ENCODE data around the gene HTR2A. TPM values are rescaled to one million over a fixed set of nuclear protein-coding genes. Genes with fewer than 3 reads are reported as not detected.

The HTR2A gene
- total and polyA plus RNA-seq, 12 donors, result 0.03 to 0.38 (median 0.04) TPM; not detected in 9

DNA sequence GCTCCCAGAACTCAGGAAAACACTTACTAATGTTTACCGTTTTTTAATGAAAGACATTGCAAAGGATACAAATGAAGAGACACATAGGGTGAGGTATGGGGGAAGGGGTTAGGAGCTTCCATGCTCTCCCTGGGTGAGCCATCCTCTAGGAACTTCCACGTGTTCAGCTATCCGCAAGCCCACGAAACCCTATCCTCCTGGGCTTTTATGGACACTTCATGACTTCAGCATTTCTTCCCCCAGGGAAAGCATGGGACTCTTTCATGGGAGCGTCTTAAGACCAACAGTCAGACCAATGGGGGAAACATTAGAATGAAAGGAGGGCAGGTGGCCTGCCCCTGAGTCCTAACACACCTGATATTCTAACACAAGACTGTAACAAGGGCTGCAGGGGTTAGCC lies 93.3 kb downstream of the HTR2A start:
- no peak overlapping the region for H3K27ac ChIP-seq
- no peak for ATAC-seq
- H3K27me3 ChIP-seq, result peaks cover 0 to 4% (median 0%) of the 10 kb centered on the region in 7 donors
- H3K4me1 ChIP-seq, result no peaks in the 10 kb centered on the region
- intact Hi-C loops (cut with DNase I), result no loop called here
- H3K9me3 ChIP-seq, result no peaks in the 10 kb centered on the region
- no peak for DNase-seq
- WGBS, 2 donors, result 91 to 93% methylated on average over 5 of the region's 5 CpGs
- TF ChIP-seq, protein P1, sequence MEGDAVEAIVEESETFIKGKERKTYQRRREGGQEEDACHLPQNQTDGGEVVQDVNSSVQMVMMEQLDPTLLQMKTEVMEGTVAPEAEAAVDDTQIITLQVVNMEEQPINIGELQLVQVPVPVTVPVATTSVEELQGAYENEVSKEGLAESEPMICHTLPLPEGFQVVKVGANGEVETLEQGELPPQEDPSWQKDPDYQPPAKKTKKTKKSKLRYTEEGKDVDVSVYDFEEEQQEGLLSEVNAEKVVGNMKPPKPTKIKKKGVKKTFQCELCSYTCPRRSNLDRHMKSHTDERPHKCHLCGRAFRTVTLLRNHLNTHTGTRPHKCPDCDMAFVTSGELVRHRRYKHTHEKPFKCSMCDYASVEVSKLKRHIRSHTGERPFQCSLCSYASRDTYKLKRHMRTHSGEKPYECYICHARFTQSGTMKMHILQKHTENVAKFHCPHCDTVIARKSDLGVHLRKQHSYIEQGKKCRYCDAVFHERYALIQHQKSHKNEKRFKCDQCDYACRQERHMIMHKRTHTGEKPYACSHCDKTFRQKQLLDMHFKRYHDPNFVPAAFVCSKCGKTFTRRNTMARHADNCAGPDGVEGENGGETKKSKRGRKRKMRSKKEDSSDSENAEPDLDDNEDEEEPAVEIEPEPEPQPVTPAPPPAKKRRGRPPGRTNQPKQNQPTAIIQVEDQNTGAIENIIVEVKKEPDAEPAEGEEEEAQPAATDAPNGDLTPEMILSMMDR (IDR thresholded peaks at IDR 0.05), result no peak
- H3K4me3 ChIP-seq, result no peak overlapping the region
- H3K36me3 ChIP-seq, result no peaks in the 10 kb centered on the region

DNA sequence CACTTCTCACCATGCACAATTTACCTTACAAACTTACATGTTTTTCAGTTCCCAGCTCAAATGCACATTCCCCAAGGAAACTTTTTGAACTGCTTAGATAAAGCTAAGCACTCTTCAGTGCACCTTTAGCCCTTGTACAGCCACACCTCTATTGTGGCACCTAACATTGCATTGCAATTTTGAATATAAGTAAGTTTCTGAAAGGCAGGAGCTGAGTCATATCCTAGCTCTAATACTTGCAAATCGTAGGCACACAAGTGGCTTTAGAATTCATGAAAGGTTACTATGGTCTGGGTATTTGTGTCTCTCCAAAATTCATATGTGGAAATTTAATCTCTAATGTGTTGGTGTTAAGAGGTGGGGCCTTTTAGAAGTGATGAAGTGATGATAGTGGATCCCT lies 95.0 kb downstream of the HTR2A start:
- DNase-seq (no peak), ATAC-seq (no peak)
- H3K36me3 ChIP-seq, result no peaks in the 10 kb centered on the region
- H3K27me3 ChIP-seq, result no peaks in the 10 kb centered on the region
- TF ChIP-seq, protein P1 (IDR thresholded peaks at IDR 0.05), result no peak
- no peaks in the 10 kb centered on the region for H3K9me3 ChIP-seq
- no peak overlapping the region for H3K27ac ChIP-seq
- H3K4me1 ChIP-seq, result peaks cover 0 to 10% (median 6%) of the 10 kb centered on the region in 9 donors
- intact Hi-C loops (cut with DNase I), result no loop called here
- WGBS, 2 donors, result 76 to 82% methylated on average over 1 of the region's 1 CpG
- H3K4me3 ChIP-seq, result no peak overlapping the region

GRCh38 chr13:46799139-46799538 lies 97.7 kb downstream of the HTR2A start:
- H3K9me3 ChIP-seq, result no peaks in the 10 kb centered on the region
- TF ChIP-seq, protein P1 (IDR thresholded peaks at IDR 0.05), result no peak

DNA sequence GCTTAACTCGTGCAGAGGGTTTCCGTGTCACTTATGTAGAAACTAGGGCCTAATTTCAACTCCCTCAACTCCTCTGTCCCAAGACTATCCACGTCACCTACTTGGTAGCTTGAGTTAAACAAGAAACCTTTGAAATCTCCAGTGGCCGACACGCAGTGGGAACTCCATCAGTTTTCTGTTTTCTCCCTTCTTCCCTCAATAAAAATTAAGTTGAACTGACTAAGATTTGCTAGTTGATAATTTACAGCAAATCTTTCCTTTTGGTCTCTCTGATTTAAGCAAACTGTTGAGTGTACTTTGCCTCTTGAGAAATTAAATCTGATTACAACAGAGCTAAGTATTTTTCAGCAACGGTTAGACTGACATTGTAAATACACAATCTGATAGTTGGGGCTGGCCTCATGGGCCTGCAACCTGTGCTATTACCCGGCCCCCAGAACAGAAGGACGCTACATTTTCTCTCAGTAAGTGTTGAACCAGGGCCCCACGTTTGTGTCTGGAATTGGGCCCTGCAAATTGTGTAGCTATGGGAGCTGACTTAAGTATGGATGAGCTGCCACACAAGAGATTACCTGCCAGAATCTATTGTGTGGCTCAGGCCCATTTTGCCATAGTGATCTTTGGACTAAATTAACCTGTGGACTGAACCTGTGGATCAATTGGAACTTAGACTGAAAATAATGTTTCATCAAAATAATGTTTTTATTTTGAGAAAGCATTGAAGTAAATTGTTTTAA lies 99.2 kb downstream of the HTR2A start:
- Histone ChIP-seq H3K4me1 (peaks cover 2 to 46% (median 34%) of the 10 kb centered on the region in 9 donors), H3K9me3 (no peaks in the 10 kb centered on the region), H3K4me3 (peak overlapping the region; percentile 57 to 95 (median 76)), H3K36me3 (peaks cover 0 to 9% (median 0%) of the 10 kb centered on the region in 9 donors), H3K27me3 (no peaks in the 10 kb centered on the region), H3K27ac (peak overlapping the region; percentile 78 to 95 (median 92))
- TF ChIP-seq, protein P1 (IDR thresholded peaks at IDR 0.05), result no peak
- intact Hi-C loops (cut with DNase I), result no loop called here
- ATAC-seq (peak in 2 of 8 donors; percentile 1 to 36), DNase-seq (no peak)
- WGBS, 2 donors, result 55 to 67% methylated on average over 9 of the region's 9 CpGs

More at GRCh38 chr13:46799139-46799538, 97.7 kb downstream of the HTR2A start:
- Histone ChIP-seq H3K4me1 (peaks cover 2 to 32% (median 25%) of the 10 kb centered on the region in 9 donors), H3K27ac (no peak overlapping the region), H3K4me3 (no peak overlapping the region), H3K36me3 (no peaks in the 10 kb centered on the region), H3K27me3 (no peaks in the 10 kb centered on the region)
- 87 to 88% methylated on average over 4 of the region's 4 CpGs for WGBS, 2 donors
- ATAC-seq (no peak), DNase-seq (no peak)
- intact Hi-C loops (cut with DNase I), result no loop called here

All from heart right ventricle (tissue), 16 donors.